ENCODE measurements around the gene ASTL.

- TF ChIP-seq CTCF (conservative IDR thresholded peaks at IDR 0.05 in 1 of 2, IDR thresholded peaks at IDR 0.05 in 1 of 2; ENCODE audit: extremely low read depth in 1 of 2, insufficient read depth in 1 of 2, low read depth in 1 of 2, low read length in 2 of 2) (no peak), EZH2 (IDR thresholded peaks at IDR 0.05; ENCODE audit: borderline replicate concordance, low read length) (no peak)
Measured at GRCh38 chr2:96142217-96143113, 4.2 kb upstream of the ASTL start.

All from mammary epithelial cell (primary cell).